ENCODE data around the gene PACSIN3.

- TF ChIP-seq EZH2 (IDR thresholded peaks at IDR 0.05; ENCODE audit: borderline replicate concordance, low read depth, low read length, severe bottlenecking) = no peak
- TF ChIP-seq CTCF (IDR thresholded peaks at IDR 0.05; ENCODE audit: extremely low read depth in 1 of 2, insufficient read depth in 1 of 2, low read depth in 1 of 2, low read length in 2 of 2) = no peak
- no peak for TF ChIP-seq POLR2A (IDR thresholded peaks at IDR 0.05; ENCODE audit: low read depth, low read length)
- TF ChIP-seq JUN (IDR thresholded peaks at IDR 0.05; ENCODE audit: borderline replicate concordance, insufficient read depth, insufficient read length, low read depth) = no peak
- no peak for TF ChIP-seq MAX (IDR thresholded peaks at IDR 0.05; ENCODE audit: insufficient read depth, insufficient read length)
- TF ChIP-seq MYC (IDR thresholded peaks at IDR 0.05; ENCODE audit: low read depth, low read length) = no peak
- no peak for TF ChIP-seq POLR2AphosphoS5 (IDR thresholded peaks at IDR 0.05; ENCODE audit: insufficient read depth, low read depth, low read length)
- no peak for TF ChIP-seq FOS (IDR thresholded peaks at IDR 0.05; ENCODE audit: borderline replicate concordance, insufficient read depth, low read length)
- TF ChIP-seq GATA2 (IDR thresholded peaks at IDR 0.05; ENCODE audit: insufficient read depth, insufficient read length, low read depth, low read length) = no peak
Observed at GRCh38 chr11:47225552-47226400, 39.5 kb upstream of the PACSIN3 start.

All from endothelial cell of umbilical vein (primary cell).